SKM-1 (cell line): ENCODE results near the gene PPP1R3F.

Experiments
- DNase-seq: peaks from one replicate; lab custom pipeline; 2025; ENCODE audit not compliant: unreplicated experiment; lab: John Stamatoyannopoulos, UW

The PPP1R3F gene

DNA sequence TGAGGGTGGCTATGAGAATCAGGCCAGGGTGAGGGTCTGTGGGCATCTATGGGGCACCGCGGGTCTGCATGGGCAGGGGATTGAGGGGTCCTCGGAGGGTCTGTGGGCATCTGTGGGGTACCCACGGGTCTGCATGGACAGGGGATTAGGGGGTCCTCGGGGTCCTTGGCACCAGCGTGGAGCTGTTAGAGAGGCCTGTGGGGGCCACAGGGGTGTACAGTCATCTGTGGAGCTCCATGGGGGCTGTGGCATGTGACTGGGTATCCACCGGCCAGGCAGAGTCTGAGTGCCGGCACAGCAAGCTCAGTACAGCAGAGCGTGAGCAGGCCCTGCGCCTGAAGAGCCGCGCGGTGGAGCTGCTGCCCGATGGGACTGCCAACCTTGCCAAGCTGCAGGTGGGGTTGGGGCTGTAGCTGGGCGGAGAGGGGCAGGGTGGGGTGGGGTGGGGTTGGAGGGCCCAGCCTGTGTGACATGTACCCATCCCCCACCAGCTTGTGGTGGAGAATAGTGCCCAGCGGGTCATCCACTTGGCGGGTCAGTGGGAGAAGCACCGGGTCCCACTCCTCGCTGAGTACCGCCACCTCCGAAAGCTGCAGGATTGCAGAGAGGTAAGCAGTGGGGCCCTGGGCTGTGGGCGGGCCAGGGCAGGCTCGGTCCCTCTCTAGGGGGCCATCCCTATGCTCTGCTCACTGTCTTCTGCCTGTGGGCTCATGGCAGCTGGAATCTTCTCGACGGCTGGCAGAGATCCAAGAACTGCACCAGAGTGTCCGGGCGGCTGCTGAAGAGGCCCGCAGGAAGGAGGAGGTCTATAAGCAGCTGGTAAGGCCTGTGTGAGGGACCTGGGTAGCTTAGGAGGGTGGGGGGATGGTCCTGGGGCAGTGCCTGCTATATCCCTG lies 21.4 kb upstream of the PPP1R3F start:
- no peak for DNase-seq

DNA sequence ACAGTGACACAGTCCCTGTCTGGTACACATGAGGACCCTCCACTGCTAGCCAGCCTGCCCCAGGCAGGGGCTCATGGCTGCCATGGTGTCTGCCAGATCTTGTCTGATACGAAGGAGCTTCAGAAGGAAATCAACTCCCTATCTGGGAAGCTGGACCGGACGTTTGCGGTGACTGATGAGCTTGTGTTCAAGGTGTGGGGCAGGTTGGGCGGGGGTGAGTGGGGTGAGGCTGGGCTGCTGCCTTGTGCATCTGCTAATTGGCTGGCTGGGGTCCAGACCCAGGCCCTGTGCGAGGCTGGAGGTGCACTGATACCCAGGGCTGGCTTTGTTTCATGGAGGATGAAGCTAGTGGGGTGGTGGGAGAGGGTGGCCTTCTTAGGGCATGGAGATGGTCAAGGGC lies 20.5 kb upstream of the PPP1R3F start:
- DNase-seq, result no peak

- no peak for DNase-seq
Observed at GRCh38 chrX:49249616-49250015, 20.0 kb upstream of the PPP1R3F start.

GRCh38 chrX:49250066-49250465 lies 19.5 kb upstream of the PPP1R3F start:
- no peak for DNase-seq

DNA sequence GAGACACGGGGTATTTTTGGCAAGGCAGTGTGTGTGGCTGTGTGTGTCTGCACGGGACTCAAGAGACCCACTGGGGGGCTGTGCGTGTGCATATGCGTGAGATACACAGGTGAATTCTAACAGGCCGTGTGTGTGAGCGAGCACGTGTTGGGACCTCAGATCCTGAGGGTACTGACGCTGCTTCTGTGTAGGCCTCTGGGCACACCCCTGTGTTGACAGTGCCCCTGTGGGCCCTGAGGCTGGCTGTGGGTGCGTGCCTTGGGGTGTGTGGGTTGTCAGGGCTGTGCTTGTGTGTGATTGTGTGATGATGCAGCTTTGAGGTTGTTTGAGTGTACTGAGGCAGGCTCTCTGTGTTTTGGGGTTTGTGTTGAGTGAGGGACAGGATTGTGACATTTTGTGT lies 19.0 kb upstream of the PPP1R3F start:
- no peak for DNase-seq

DNA sequence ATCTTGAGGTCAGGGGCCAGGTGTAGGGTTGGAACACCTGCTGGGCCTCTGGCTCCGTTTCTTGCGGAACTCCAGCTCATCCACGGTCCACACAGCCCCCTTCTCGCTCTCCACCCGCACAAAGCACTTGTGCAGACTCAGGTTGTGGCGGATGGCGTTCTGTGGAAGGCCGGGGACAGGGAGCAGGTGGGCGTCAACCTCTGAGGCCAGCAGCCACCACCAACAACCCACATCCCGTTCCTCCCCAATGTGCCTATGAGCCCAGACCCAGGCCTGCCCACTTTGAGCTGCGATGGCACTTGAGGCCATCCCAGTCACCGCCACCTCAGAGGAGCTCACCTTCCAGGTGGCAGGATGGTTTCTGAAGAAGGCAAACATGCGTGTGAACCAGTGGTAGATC lies 18.3 kb upstream of the PPP1R3F start:
- no peak for DNase-seq

DNA sequence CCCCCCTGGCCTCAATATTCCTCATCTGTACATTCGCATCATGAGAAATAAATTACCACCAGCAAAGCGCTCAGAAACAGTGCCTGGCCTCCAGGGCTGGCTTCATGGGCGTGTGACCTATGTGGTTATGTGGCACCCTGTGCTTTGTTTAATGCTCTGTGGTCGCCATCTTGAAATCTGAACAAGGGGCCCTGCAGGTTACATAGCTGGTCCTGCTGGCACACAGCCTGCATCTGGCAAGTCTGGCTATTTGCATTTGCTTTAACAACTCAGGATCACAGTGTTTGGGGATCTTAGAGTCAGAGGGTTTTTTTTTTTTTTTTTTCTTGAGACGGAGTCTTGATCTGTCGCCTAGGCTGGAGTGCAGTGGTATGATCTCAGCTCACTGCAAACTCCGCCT lies 15.0 kb upstream of the PPP1R3F start:
- DNase-seq, result no peak

- no peak for DNase-seq
Observed at GRCh38 chrX:49256268-49256995, 13.2 kb upstream of the PPP1R3F start.

- DNase-seq, result no peak
Observed at GRCh38 chrX:49257074-49257790, 12.4 kb upstream of the PPP1R3F start.

DNA sequence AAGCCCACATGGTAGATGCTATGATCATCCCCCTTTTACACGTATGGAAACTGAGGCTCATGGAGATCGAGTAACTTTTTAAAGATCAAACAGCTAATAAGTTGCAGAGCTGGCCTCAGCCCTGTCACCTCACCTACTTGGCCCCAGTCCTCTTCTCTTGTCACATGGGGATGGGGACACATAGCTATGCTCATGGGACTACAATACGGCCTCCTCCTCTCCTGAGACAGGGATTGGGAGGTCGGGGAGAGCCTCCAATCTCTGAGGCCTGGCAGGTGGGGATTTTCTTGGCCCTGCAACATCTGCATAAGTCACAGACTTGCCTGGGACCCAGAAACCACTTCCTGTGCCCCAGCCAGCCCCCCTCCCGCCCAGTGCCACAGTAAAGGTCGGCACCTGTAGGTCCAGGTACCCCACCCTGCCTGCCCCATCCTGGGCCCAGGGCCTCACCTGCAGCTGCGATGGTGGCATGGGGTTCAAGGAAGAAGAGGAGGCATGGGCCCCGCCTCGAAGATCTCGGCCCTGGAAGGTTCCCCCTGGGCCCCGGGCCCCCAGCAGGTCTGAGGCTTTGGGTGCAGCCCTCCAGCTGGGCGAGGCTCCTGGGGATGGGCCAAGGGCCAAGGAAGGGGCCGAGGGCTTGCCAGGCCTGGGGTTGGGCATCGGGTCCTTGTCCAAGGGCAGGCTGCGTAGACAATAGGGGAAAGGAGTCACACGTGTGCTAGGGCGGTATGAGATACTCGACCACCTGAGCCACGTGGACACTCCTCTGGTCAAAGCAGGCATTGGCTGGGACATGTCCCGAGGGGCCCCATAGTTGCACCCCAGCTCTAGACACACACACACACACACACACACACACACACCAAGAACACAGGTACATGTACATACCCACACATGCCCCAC lies 11.5 kb upstream of the PPP1R3F start:
- no peak for DNase-seq

GRCh38 chrX:49258749-49259124 lies 10.9 kb upstream of the PPP1R3F start:
- DNase-seq, result no peak

DNA sequence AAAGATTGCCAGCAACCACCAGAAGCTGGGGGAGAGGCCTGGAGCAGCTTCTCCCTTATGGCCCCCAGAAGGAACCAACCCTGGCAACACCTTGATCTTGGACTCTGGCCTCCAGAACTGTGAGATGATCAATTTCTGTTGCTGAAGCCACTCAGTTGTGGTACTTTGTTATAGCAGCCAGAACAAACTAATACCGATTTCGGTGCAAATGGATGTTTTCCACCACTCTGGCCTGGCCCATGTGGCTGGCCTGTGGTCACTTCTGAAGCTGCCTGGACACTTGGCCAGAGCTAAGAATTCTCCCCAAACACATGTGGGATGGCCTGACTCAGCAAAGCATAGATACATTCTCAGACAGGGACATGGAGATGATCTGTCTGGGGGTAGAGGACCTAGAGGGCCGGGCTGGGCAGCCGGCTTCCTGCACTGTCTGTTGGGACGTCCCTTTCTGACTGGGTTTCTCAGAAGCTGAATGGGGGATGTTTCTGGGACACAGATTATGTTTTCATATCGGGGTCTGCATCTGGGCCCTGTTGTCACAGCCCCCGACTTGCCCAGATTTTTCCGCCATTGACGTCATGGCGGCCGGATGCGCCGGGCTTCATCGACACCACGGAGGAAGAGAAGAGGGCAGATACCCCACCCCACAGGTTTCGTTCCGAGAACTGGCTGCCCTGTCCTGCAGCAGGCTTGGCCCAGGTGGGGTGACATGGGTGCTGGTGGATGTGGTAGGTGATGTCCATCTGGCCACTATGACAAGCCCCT lies 9.2 kb upstream of the PPP1R3F start:
- DNase-seq, result no peak

DNA sequence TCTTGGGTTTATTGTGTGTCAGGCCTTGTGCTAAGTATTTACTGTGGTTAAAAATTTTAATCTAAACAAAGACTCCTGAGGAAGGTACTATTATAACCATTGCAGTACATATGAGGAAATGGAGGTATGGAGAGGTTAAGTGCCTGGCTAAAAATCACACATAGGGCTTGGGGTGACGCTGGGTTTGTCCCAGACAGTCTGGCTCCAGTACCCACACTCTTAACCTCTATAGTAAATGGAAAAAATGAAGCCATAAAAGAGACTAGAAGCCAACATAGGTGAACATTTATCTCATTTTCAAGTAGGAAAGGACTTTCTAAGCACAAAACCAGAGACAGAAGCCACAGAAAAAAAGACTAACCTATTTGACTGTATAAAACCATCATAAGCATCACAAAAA lies 7.0 kb upstream of the PPP1R3F start:
- no peak for DNase-seq

- no peak for DNase-seq
Observed at GRCh38 chrX:49263631-49264030, 6.0 kb upstream of the PPP1R3F start.

DNA sequence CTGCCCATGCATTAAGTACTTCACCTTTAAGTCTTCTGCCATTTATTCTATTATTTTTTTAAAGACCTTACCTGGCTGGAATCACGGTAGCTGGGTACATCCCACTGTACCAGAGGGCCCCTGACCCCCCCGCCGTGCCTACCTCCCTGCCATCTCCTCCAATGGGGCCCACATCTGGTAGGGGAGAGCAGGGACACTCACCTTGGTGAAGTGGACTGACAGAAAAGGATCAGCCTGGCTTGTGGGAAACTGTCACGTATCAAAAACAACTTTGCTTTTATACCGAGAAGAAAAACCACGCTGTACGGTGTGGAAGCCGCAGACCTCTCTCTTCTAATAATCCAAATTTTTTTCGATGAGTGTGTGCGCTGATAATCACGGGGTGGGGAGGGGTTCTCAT lies 5.1 kb upstream of the PPP1R3F start, which contains the start of gene FOXP3:
Gene FOXP3 (minus strand): TSS at position 251 of the 400 bp plus-strand sequence. CDS start 6,205 bp downstream, outside the sequence.
- no peak for DNase-seq

GRCh38 chrX:49266523-49267445 lies 2.8 kb upstream of the PPP1R3F start:
- DNase-seq, result no peak

DNA sequence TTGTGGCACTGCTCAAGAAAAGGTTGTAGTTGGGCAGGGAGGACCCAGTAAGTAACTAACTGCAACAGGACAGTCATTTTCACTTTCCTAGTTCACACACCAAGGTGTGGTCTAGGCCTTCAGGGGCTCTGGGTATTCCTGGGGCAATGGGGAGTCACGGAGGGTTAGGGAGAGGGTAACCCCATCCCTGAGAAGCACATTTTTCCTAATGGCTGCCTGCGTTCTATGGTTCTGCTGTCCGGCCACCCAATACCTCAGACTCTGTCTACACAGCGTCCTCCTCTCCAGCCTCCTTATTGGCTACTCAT lies 937 bp upstream of the PPP1R3F start:
- DNase-seq, result no peak

DNA sequence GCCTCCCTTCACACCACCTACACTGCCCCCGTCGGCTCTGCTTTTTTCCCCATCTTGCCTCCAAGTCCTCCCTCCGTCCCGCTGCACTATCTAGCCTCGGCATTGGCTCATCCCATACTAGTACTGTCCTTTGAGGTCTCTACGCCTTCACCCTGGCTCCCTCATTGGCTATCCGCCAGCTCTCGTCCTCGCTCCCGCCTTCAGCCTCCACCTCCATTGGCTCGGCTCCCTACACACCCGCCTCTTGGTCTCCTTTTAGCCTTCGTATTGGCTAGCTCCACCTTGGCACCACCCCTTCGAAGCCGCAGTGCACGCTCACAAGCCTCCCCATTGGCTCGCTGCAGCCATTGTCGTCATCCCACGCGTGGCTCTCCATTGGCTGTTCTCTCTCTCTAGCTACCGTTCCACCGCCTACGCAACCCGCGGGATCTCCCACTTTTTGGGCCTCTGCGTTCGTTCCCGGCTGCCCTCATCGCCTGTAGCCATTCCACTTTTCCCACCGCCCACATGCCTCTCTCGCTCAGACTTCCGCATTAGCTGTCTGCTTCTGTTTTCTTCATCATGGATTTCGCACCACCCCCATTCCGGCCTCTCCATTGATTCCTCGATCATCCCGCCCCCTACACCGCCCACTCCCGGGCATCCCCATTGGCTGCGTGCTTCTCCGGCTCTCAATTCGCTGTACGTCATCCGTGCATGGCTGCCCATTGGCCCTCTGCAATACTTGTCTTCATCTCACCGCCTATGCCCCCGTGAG lies 405 bp upstream of the PPP1R3F start:
- peak; percentile 83 for DNase-seq
